Left lung (tissue), 10 donors: ENCODE measurements around the gene CHD2. TPM values are rescaled to one million over a fixed set of nuclear protein-coding genes. Genes with fewer than 3 reads are reported as not detected.

Source experiments
- ATAC-seq: fragments of 200-7000 bp; cut with Tn5 transposase; one replicate; pipeline ENCODE4 v1.9.1; 2020; ENCODE audit warnings: moderate library complexity
- DNase-seq, 4 donors: peaks; one replicate each; pipeline ENCODE4 v3.0.0-alpha.2; 2013 to 2020
- H3K27ac ChIP-seq, 2 donors: fragments of 200-600 bp; sonication (generic) in 1 of 2; one replicate each; pipeline versions ENCODE4 v1.5.0 to v1.8.0; 2020 to 2021
- H3K27me3 ChIP-seq, 2 donors: fragments of 200-600 bp; sonication (generic) in 1 of 2; one replicate each; pipeline versions ENCODE4 v1.5.0 to v1.8.0; 2020 to 2021
- H3K36me3 ChIP-seq, 2 donors: fragments of 200-600 bp; sonication (generic) in 1 of 2; one replicate each; pipeline versions ENCODE4 v1.5.0 to v1.8.0; 2020 to 2021
- H3K4me1 ChIP-seq, 2 donors: fragments of 200-600 bp; one replicate each; pipeline ENCODE4 v1.8.0; 2021
- H3K4me3 ChIP-seq, 2 donors: fragments of 200-600 bp; sonication (generic) in 1 of 2; one replicate each; pipeline versions ENCODE4 v1.5.0 to v1.8.0; 2020 to 2021; ENCODE audit warnings: mild to moderate bottlenecking in 1 of 2
- H3K9me3 ChIP-seq, 2 donors: fragments of 200-600 bp; sonication (generic) in 1 of 2; one replicate each; pipeline versions ENCODE4 v1.5.0 to v1.8.0; 2020 to 2021
- intact Hi-C, 2 donors: fragments of 100-400 bp; cut with DNase I; formaldehyde crosslinking; loops; one replicate each; pipeline versions ENCODE4 v1.11.2 to v1.14.2; 2022
- polyA plus RNA-seq, 6 donors: library from polyadenylated mRNA; unstranded; fragments of 120-200 nt; gene quantifications; one replicate each; pipeline ENCODE4 v1.2.1, GENCODE V29; 2013; ENCODE audit not compliant: insufficient read length in 6 of 6
- total RNA-seq, 2 donors: library from RNA; stranded (reverse); fragmentation: NEBNext Ultra II Directional; extraction: Animal tissue kit (Norgen Biotek cat#: 25700); gene quantifications; one replicate each; pipeline ENCODE4 v1.2.1, GENCODE V29; 2021
- TF ChIP-seq, protein P1 (sequence below), 2 donors: fragments of 200-600 bp; sonication (generic) in 1 of 2; IDR thresholded peaks; one replicate each; pipeline versions ENCODE4 v1.5.0 to v1.8.0; 2021; ENCODE audit warnings: antibody characterized with exemption in 2 of 2
- donor health status: DM: no; HTN: yes; CAD: no.
- donor health status: DM: no; HTN: no; CAD: no.

The CHD2 gene
- total and polyA plus RNA-seq, 8 donors, result 120 to 152 (median 130) TPM

- no peaks in the 10 kb centered on the region for H3K27me3 ChIP-seq
- H3K4me1 ChIP-seq, result no peaks in the 10 kb centered on the region
- H3K9me3 ChIP-seq, result no peaks in the 10 kb centered on the region
- H3K36me3 ChIP-seq, result peaks cover 0 to 100% of the 10 kb centered on the region in 2 donors
- intact Hi-C loops, result loop anchor here in 1 of 2 donors (10.0 kb wide), 1 partner anchor 56 kb away; no protein-coding TSS in a partner anchor
- no peak overlapping the region for H3K4me3 ChIP-seq
- TF ChIP-seq, protein P1, sequence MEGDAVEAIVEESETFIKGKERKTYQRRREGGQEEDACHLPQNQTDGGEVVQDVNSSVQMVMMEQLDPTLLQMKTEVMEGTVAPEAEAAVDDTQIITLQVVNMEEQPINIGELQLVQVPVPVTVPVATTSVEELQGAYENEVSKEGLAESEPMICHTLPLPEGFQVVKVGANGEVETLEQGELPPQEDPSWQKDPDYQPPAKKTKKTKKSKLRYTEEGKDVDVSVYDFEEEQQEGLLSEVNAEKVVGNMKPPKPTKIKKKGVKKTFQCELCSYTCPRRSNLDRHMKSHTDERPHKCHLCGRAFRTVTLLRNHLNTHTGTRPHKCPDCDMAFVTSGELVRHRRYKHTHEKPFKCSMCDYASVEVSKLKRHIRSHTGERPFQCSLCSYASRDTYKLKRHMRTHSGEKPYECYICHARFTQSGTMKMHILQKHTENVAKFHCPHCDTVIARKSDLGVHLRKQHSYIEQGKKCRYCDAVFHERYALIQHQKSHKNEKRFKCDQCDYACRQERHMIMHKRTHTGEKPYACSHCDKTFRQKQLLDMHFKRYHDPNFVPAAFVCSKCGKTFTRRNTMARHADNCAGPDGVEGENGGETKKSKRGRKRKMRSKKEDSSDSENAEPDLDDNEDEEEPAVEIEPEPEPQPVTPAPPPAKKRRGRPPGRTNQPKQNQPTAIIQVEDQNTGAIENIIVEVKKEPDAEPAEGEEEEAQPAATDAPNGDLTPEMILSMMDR (IDR thresholded peaks at IDR 0.05), result no peak
- H3K27ac ChIP-seq, result no peak overlapping the region
- ATAC-seq (no peak), DNase-seq (no peak)
These were observed 101.0 kb downstream of the CHD2 start for GRCh38 chr15:93001156-93001555.

DNA sequence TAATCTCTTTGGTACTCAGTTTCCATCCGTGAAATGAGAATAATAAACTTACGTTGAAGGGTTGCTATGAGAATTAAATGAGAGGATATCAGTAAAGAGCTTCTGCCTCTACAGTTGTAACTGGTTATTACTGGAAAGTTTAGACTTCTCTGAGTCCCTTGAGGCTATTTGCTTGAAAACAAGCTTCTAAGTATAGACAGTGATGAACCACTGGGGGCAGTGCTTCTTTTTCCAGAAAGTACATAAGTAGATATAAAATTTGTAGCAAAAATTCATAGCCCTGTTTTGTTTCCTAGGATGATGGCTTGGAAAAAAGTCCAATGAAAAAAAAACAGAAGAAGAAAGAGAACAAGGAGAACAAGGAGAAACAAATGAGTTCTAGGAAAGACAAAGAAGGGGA lies 101.8 kb downstream of the CHD2 start:
- DNase-seq (no peak), ATAC-seq (no peak)
- no peak overlapping the region for H3K27ac ChIP-seq
- TF ChIP-seq, protein P1 (IDR thresholded peaks at IDR 0.05), result no peak
- peaks cover 0 to 100% of the 10 kb centered on the region in 2 donors for H3K36me3 ChIP-seq
- H3K27me3 ChIP-seq, result no peaks in the 10 kb centered on the region
- H3K9me3 ChIP-seq, result no peaks in the 10 kb centered on the region
- intact Hi-C loops, result loop anchor here in 1 of 2 donors (10.0 kb wide), 1 partner anchor 57 kb away; no protein-coding TSS in a partner anchor
- H3K4me1 ChIP-seq, result no peaks in the 10 kb centered on the region
- no peak overlapping the region for H3K4me3 ChIP-seq

DNA sequence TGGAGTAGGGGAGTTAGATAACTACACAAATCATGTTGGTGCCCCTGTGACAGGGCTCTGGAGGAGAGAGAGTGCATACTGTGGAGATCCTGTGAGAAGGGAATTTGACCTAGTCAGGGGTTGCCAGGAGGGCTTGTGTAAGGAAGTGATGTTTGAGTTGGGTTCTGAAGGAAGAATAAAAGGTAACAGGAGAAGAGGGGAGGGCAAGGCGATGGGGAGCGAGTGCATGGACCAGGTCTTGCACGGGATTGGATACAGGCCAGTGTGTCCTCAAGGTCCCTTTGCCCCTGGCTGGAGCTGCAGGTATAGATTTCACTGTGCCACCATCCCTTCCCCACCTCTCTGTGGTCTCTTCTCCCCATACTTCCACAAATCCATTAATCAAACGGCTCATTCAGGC lies 105.0 kb downstream of the CHD2 start:
- intact Hi-C loops, result loop anchor here in 1 of 2 donors (10.0 kb wide), 1 partner anchor 60 kb away; no protein-coding TSS in a partner anchor
- ATAC-seq, result no peak
- peaks cover 0 to 100% of the 10 kb centered on the region in 2 donors for H3K36me3 ChIP-seq

DNA sequence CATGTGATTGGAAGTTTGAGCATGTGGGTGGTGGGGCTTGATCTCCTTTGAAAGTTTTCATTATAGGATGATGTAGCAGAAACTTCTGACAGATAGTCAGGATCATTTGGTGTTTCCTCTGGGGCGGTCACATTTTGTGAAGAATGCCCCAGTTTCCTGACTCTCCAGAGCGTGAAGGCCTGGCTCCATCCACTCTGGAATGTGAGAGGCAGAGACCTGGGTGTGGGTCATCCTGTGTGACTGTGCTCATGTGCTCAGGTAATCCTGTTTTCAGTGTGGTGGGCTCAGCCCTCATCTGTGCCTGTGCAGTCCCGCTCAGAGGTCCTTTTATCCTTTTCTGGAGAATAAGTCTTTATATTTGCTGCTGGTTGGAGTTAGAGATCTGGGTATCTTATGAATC lies 107.9 kb downstream of the CHD2 start:
- Histone ChIP-seq H3K9me3 (no peaks in the 10 kb centered on the region), H3K27me3 (no peaks in the 10 kb centered on the region), H3K36me3 (peaks cover 4 to 100% of the 10 kb centered on the region in 2 donors), H3K4me1 (no peaks in the 10 kb centered on the region), H3K27ac (no peak overlapping the region), H3K4me3 (no peak overlapping the region)
- no peak for ATAC-seq
- DNase-seq, result no peak
- intact Hi-C loops, result loop anchor here in 1 of 2 donors (10.0 kb wide), 1 partner anchor 63 kb away; no protein-coding TSS in a partner anchor
- TF ChIP-seq, protein P1 (IDR thresholded peaks at IDR 0.05), result no peak

More for the DNA sequence above, 105.0 kb downstream of the CHD2 start:
- DNase-seq, result no peak
- H3K4me1 ChIP-seq, result no peaks in the 10 kb centered on the region
- H3K27me3 ChIP-seq, result no peaks in the 10 kb centered on the region
- H3K9me3 ChIP-seq, result no peaks in the 10 kb centered on the region
- TF ChIP-seq, protein P1 (IDR thresholded peaks at IDR 0.05), result no peak
- no peak overlapping the region for H3K4me3 ChIP-seq
- H3K27ac ChIP-seq, result no peak overlapping the region

- ATAC-seq (no peak), DNase-seq (no peak)
- Histone ChIP-seq H3K36me3 (peaks cover 4 to 95% of the 10 kb centered on the region in 2 donors), H3K9me3 (no peaks in the 10 kb centered on the region), H3K27ac (no peak overlapping the region), H3K4me1 (peaks cover 0 to 8% of the 10 kb centered on the region in 2 donors), H3K27me3 (no peaks in the 10 kb centered on the region), H3K4me3 (no peak overlapping the region)
- TF ChIP-seq, protein P1 (IDR thresholded peaks at IDR 0.05), result no peak
- intact Hi-C loops, result no loop called here
These were observed 112.7 kb downstream of the CHD2 start for GRCh38 chr15:93012786-93013185.
